ENCODE data around the gene SERPIND1.
"Not testable (repeated sequence)": the region's sequence is repeated elsewhere in the genome, so short reads cannot be mapped to it uniquely, and the experiment has no call there.

SERPIND1 gene

GRCh38 chr22:20747223-20747622 lies 26.7 kb upstream of the SERPIND1 start:
- no peak for DNase-seq

GRCh38 chr22:20748082-20748481 lies 25.8 kb upstream of the SERPIND1 start:
- DNase-seq, result no peak

- DNase-seq, result no peak
Observed at GRCh38 chr22:20748731-20749428, 25.0 kb upstream of the SERPIND1 start.

- no peak for DNase-seq
Observed at GRCh38 chr22:20749453-20749852, 24.5 kb upstream of the SERPIND1 start.

- DNase-seq, result no peak
Observed at GRCh38 chr22:20750461-20751184, 23.3 kb upstream of the SERPIND1 start.

GRCh38 chr22:20751185-20751851 lies 22.6 kb upstream of the SERPIND1 start:
- no peak for DNase-seq

GRCh38 chr22:20752104-20752741 lies 21.7 kb upstream of the SERPIND1 start:
- DNase-seq, result no peak

GRCh38 chr22:20752873-20753272 lies 21.0 kb upstream of the SERPIND1 start:
- DNase-seq, result no peak

- no peak for DNase-seq
Observed at GRCh38 chr22:20756846-20757245, 17.1 kb upstream of the SERPIND1 start.

GRCh38 chr22:20758688-20759087 lies 15.2 kb upstream of the SERPIND1 start:
- no peak for DNase-seq

- DNase-seq, result no peak
Observed at GRCh38 chr22:20760084-20760483, 13.8 kb upstream of the SERPIND1 start.

GRCh38 chr22:20761536-20761935 lies 12.4 kb upstream of the SERPIND1 start:
- DNase-seq, result no peak

- no peak for DNase-seq
Observed at GRCh38 chr22:20762233-20762796, 11.6 kb upstream of the SERPIND1 start.

GRCh38 chr22:20763630-20764470 lies 10.1 kb upstream of the SERPIND1 start:
- DNase-seq, result no peak

GRCh38 chr22:20764471-20764720 lies 9.5 kb upstream of the SERPIND1 start:
- DNase-seq, result no peak

GRCh38 chr22:20764729-20765128 lies 9.2 kb upstream of the SERPIND1 start:
- no peak for DNase-seq

GRCh38 chr22:20765938-20766337 lies 8.0 kb upstream of the SERPIND1 start:
- DNase-seq, result no peak

GRCh38 chr22:20766530-20766929 lies 7.4 kb upstream of the SERPIND1 start:
- DNase-seq, result no peak

GRCh38 chr22:20769496-20769826 lies 4.5 kb upstream of the SERPIND1 start:
- DNase-seq, result not testable (repeated sequence)

- DNase-seq, result no peak
Observed at GRCh38 chr22:20771918-20772625, 1.8 kb upstream of the SERPIND1 start.

GRCh38 chr22:20774882-20775281 lies 969 bp downstream of the SERPIND1 start:
- no peak for DNase-seq

- no peak for DNase-seq
Observed at GRCh38 chr22:20775342-20775895, 1.5 kb downstream of the SERPIND1 start.

Measured in NCI-H146 (cell line).